Stomach smooth muscle (tissue), 2 donors: Measurements from ENCODE around the gene PCSK6.

Experiments used
- H3K27ac ChIP-seq: one replicate; pipeline ENCODE4 v1.7.0; 2013; ENCODE audit warnings: mild to moderate bottlenecking, low read length, inconsistent platforms
- H3K27me3 ChIP-seq, 2 donors: one replicate each; pipeline ENCODE4 v1.7.0; 2013; ENCODE audit warnings: low read length in 2 of 2; ENCODE audit not compliant: insufficient read depth in 2 of 2, control insufficient read depth in 1 of 2
- H3K36me3 ChIP-seq, 2 donors: one replicate each; pipeline ENCODE4 v1.7.0; 2013; ENCODE audit warnings: low read length in 2 of 2; ENCODE audit not compliant: control insufficient read depth in 2 of 2, insufficient read depth in 2 of 2
- H3K4me1 ChIP-seq: one replicate; pipeline ENCODE4 v1.7.0; 2013; ENCODE audit warnings: low read length; ENCODE audit not compliant: control insufficient read depth, insufficient read depth
- H3K4me3 ChIP-seq, 2 donors: one replicate each; pipeline ENCODE4 v1.7.0; 2013; ENCODE audit warnings: low read length in 2 of 2
- H3K9ac ChIP-seq, 2 donors: one replicate each; pipeline ENCODE4 v1.7.0; 2013; ENCODE audit warnings: low read length in 2 of 2, mild to moderate bottlenecking in 1 of 2
- H3K9me3 ChIP-seq, 2 donors: one replicate each; pipeline ENCODE4 v1.7.0; 2013; ENCODE audit warnings: low read length in 2 of 2; ENCODE audit not compliant: control insufficient read depth in 2 of 2
- donor health status: healthy.
- donor health status: Pancreatic carcinoma.

Gene PCSK6

DNA sequence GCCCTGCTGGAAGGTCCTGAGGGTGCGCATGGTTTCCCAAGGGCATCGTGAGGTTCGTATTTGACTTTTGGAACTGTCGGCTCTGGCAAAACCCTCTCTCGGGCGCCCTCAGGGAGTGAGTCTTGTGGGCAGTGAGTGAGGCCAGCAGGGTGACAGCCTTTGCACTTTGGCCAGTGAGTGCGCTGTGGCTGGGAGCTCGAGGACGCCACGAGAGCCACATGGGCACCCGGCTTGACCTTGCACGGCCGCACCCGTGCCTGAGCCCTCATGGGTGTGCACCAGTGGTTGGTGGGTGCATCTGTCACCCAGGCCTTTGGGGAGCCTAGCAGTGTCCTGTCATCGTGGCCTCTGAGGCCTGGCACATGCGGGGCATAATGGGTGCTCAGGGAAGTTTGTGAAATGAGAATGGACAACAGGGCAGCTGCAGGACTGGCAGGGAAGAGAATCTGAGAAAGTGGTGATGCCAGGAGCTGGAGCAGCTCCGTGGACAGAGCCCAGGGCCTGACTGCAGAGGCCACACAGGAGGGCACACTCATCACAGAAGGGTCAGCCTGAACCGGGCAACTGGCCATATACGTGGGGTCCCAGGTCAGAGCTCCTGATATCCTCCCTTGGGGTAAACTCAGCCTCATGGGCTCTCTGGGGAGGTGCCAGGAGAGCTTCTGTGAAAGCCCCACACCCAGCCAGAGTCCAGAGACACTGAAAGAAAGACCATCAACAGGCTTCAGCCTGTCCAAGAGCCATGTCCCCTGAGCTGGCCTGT, 164.1 kb downstream of the PCSK6 start:
- Histone ChIP-seq H3K4me3 (no peak overlapping the region), H3K36me3 (peaks cover 0 to 5% of the 10 kb centered on the region in 2 donors), H3K9me3 (no peaks in the 10 kb centered on the region), H3K9ac (no peak overlapping the region), H3K4me1 (no peaks in the 10 kb centered on the region), H3K27ac (no peak overlapping the region), H3K27me3 (no peaks in the 10 kb centered on the region)

DNA sequence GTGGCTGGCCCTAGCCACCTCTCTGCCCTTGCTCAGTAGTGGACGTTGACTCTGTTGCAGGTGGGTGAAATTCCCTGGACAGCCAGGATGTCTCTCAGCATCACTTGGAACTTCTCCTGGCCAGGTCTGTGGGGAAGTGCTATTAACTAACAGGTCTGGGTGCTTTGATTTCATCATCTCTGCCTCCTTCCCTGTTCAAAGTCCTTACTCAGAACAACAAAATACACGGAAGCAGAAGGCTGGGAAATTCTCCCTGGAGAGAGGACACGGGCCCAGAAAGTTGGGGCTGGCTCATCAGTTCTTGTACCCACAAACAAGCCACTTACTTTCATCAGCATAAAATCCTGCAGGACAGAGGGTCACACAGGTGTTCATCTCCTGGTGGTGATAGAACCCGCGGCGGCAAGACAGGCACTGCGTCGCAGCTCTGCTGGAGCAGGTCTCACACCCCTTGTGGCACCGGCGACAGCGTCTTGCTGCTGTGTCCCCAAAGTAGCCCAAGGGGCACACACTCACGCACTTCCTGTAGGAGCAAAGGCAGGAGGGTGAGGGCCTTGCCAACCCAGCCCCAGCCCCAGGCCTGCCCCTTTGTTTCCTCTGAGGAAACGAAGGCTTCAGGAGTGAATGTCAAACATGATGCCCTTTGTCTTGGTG, 164.9 kb downstream of the PCSK6 start:
- H3K27me3 ChIP-seq: no peaks in the 10 kb centered on the region
- H3K4me3 ChIP-seq: no peak overlapping the region
- no peaks in the 10 kb centered on the region for H3K9me3 ChIP-seq
- no peak overlapping the region for H3K9ac ChIP-seq
- peaks cover 0 to 5% of the 10 kb centered on the region in 2 donors for H3K36me3 ChIP-seq
- H3K4me1 ChIP-seq: no peaks in the 10 kb centered on the region
- no peak overlapping the region for H3K27ac ChIP-seq

GRCh38 chr15:101323793-101324523, 165.5 kb downstream of the PCSK6 start:
- Histone ChIP-seq H3K27me3 (no peaks in the 10 kb centered on the region), H3K9me3 (no peaks in the 10 kb centered on the region), H3K9ac (no peak overlapping the region), H3K4me1 (no peaks in the 10 kb centered on the region), H3K4me3 (no peak overlapping the region), H3K27ac (no peak overlapping the region), H3K36me3 (peaks cover 0 to 2% of the 10 kb centered on the region in 2 donors)

DNA sequence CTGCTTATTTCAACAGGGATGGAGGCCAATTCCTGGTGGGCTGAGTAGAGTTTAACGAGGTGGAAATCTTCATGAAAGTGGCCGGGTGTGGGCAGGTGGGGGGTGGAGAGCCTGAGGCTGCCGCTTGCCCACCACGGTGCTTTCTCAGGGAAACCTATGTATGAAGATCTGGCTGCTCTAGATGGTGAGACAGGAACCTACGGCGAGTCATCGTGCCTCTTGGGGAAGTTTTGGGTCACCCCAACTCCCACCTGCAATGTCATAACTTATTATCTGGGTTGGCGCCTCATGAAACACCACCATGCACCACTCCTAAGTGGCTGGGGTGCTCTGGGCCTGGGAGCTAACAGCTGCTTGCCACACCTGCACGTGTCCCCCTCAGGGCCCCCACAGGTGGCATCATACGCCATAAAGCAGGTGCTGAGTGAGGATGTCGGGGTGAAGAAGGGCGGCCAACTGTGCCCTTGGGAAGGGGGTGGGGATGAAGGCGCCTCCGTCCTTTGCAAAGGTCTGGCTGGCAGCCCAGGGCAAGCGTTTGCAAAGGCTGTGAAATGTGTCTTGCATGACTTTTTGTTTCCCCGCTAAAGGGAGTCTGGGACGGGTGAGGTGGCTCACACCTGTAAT, 166.5 kb downstream of the PCSK6 start:
- no peaks in the 10 kb centered on the region for H3K27me3 ChIP-seq
- H3K4me1 ChIP-seq: no peaks in the 10 kb centered on the region
- no peak overlapping the region for H3K4me3 ChIP-seq
- no peak overlapping the region for H3K27ac ChIP-seq
- no peak overlapping the region for H3K9ac ChIP-seq
- peaks cover 0 to 2% of the 10 kb centered on the region in 2 donors for H3K36me3 ChIP-seq
- no peaks in the 10 kb centered on the region for H3K9me3 ChIP-seq

GRCh38 chr15:101322016-101322695, 167.4 kb downstream of the PCSK6 start:
- no peak overlapping the region for H3K9ac ChIP-seq
- no peaks in the 10 kb centered on the region for H3K9me3 ChIP-seq
- no peak overlapping the region for H3K4me3 ChIP-seq
- H3K27me3 ChIP-seq: no peaks in the 10 kb centered on the region
- no peak overlapping the region for H3K27ac ChIP-seq
- H3K36me3 ChIP-seq: peaks cover 0 to 2% of the 10 kb centered on the region in 2 donors
- H3K4me1 ChIP-seq: no peaks in the 10 kb centered on the region

GRCh38 chr15:101320501-101321052, 168.9 kb downstream of the PCSK6 start:
- H3K9me3 ChIP-seq: no peaks in the 10 kb centered on the region
- H3K36me3 ChIP-seq: peaks cover 0 to 2% of the 10 kb centered on the region in 2 donors
- H3K4me1 ChIP-seq: no peaks in the 10 kb centered on the region
- H3K27me3 ChIP-seq: no peaks in the 10 kb centered on the region
- H3K4me3 ChIP-seq: no peak overlapping the region
- H3K27ac ChIP-seq: no peak overlapping the region
- no peak overlapping the region for H3K9ac ChIP-seq

GRCh38 chr15:101318839-101319238, 170.7 kb downstream of the PCSK6 start:
- no peaks in the 10 kb centered on the region for H3K27me3 ChIP-seq
- H3K4me1 ChIP-seq: no peaks in the 10 kb centered on the region
- H3K27ac ChIP-seq: no peak overlapping the region
- H3K9me3 ChIP-seq: no peaks in the 10 kb centered on the region
- no peak overlapping the region for H3K4me3 ChIP-seq
- H3K9ac ChIP-seq: no peak overlapping the region
- H3K36me3 ChIP-seq: peaks cover 0 to 2% of the 10 kb centered on the region in 2 donors

DNA sequence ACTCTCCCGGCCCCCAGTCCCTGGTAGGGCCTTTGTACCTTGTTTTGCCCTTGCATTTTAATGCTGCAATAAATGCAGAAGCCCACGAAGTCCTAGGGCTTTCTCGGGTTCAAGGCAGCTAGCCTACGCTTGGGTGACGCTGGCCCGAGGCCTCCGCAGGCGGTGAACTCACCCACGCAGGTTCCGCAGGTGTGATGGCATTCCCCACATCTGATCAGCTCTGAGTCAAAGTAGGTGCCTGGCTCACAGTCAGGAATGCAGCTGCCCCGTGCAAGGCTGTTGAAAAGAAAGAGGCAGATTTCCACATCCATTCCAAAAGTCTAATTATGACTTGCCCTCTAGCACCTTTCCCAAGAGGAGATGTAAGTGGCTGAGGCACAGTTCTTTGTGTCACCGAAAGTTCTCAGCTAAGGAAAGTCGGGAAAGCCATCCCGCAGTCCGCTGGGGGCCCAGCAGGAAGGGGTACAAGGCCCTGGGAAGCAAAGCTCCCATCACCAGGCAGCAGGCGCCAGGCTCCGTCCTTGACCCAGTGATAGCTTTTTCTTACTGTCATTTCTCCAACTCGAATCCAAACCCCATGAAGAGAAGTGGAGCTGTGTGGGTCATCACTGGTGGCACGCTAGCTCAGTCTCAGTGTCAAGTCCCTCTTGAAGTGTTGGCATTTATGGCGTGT, 171.2 kb downstream of the PCSK6 start:
- Histone ChIP-seq H3K4me1 (no peaks in the 10 kb centered on the region), H3K4me3 (no peak overlapping the region), H3K9ac (no peak overlapping the region), H3K27me3 (no peaks in the 10 kb centered on the region), H3K9me3 (no peaks in the 10 kb centered on the region), H3K27ac (no peak overlapping the region), H3K36me3 (peaks cover 0 to 2% of the 10 kb centered on the region in 2 donors)

DNA sequence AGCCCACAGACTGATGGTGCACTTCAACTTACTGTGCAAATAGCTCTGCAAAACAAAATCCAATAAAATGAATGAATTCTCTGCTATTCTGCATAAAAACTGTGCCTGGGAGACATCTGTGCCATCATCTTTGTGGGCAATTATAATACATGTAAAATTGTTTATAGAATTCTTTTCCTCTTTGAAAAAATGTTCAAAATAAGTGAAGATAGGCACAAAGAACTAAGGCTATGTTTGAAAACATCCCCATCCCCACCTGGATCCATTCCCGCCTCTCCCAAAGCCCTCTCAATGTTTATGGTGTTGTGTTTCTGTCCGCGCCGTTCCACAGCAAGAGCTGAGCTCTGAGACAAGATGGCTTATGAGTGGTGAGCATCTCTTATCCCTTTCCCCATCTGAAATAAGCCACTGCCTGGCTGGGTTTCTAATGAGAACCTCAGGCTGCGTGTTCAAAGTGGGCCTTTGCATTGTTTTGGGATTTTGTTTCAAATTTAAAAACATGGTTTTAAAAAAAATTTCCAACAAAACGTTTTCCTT, 172.1 kb downstream of the PCSK6 start:
- peaks cover 0 to 2% of the 10 kb centered on the region in 2 donors for H3K36me3 ChIP-seq
- H3K27ac ChIP-seq: no peak overlapping the region
- no peaks in the 10 kb centered on the region for H3K9me3 ChIP-seq

More for the DNA sequence above, 172.1 kb downstream of the PCSK6 start:
- Histone ChIP-seq H3K4me3 (no peak overlapping the region), H3K27me3 (no peaks in the 10 kb centered on the region), H3K9ac (no peak overlapping the region), H3K4me1 (no peaks in the 10 kb centered on the region)
